ENCODE data around the gene GOLGA8M.
"Not testable (repeated sequence)": the region's sequence is repeated elsewhere in the genome, so short reads cannot be mapped to it uniquely, and the experiment has no call there.

GOLGA8M gene

DNA sequence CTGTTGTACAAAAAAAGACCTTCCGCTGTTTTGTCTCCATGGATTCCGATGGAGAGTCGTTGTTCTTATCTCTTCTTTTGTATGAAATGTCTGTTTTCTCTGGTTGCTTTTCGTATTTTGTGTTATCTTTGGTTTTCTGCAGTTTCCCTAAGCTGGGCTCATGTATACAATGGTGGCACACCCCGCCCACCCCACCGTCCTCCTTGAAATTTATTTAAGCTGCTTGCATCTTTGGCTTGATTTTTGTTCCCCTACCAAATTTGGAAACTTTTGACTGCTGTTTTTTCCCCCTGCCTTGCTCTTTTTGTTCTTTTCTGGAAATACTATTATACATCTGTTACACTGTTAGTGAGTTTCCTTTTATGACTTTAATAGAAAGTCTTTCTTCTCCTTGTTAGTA is 47.6 kb downstream of the GOLGA8M start:
- not testable (repeated sequence) for DNase-seq (ENCODE audit: low read depth in 1 of 2, low spot score in 1 of 2)

DNA sequence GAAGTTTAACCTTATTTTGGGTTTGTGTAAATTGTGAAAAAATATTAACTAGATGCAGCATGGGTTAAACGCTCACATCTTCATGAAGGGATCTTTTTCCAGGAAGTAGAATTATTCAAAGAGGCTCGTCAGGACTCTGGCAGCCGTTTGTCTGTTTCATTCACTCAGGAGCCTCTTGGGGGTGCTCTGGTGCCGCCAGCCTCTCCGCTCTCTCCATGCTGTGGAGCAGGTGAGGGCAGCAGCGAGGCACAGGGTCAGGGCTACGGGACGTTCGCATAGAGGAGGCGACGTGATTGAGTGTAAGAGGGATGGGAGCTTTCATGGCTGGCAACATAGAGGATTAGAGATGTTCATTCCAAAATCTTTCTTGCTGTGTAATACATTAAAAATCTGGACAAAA is 48.5 kb downstream of the GOLGA8M start:
- DNase-seq (ENCODE audit: low read depth in 1 of 2, low spot score in 1 of 2), result not testable (repeated sequence)

DNA sequence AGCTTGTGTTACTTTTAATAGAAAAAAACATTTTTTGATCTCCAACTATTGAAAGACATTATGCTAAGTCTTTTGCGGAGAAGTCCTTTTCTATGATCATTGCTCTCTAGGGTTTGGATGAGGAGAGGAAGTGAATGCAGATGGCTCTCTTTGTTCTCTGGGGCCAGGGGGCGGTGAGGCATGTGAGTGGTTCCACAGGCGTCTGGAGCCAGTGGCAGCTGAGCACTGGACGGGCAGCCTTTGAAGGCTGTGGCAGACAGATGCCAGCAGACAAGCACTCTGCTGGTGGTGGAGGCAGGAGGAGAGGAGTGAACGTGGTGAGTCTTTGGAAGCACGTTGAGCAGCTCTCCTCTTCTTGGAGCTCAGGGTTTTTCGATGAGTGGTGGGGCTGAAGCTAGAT is 51.5 kb downstream of the GOLGA8M start:
- not testable (repeated sequence) for DNase-seq (ENCODE audit: low read depth in 1 of 2, low spot score in 1 of 2)

DNA sequence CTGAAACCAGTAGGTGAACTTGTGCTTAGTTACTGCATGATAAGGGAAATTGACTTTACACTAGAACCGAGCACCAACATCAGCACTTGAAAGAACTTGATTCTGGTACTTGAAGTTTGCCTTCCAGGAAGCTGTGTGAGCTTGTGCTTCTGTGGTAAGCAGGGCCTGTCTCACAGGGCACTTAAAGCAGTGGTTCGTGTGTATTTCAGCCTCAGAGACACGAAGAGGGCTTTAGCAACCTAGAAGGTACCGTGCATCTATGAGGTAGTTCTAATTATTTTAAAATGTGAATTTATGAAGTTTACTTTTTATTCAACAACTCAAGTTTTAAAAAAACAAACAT is 56.2 kb downstream of the GOLGA8M start:
- not testable (repeated sequence) for DNase-seq (ENCODE audit: low read depth in 1 of 2, low spot score in 1 of 2)

DNA sequence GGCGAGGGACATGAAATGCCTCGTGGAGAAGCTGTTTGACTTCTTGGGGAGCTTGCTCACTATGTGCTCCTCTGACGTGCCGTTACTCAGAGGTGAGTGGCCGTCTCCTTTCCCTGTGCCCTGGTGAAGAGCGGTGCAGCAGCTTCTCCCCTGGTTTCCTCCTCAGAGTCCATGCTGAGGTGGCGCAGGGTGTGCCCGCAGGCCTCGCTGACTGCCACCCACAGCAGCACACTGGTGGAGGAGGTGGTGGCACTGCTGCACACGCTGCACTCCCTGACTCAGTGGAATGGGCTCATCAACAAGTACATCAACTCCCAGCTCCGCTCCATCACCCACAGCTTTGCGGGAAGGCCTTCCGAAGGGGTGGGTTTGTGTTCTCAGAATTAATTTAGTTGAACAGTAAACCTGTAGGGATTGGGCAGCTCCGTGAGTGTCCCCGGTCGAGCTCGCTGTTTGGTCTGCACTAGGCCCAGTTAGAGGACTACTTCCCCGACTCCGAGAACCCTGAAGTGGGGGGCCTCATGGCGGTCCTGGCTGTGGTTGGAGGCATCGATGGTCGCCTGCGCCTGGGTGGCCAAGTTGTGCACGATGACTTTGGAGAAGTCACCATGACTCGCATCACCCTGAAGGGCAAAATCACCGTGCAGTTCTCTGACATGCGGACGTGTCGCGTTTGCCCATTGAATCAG is 56.7 kb downstream of the GOLGA8M start:
- not testable (repeated sequence) for DNase-seq (ENCODE audit: low read depth in 1 of 2, low spot score in 1 of 2)

DNA sequence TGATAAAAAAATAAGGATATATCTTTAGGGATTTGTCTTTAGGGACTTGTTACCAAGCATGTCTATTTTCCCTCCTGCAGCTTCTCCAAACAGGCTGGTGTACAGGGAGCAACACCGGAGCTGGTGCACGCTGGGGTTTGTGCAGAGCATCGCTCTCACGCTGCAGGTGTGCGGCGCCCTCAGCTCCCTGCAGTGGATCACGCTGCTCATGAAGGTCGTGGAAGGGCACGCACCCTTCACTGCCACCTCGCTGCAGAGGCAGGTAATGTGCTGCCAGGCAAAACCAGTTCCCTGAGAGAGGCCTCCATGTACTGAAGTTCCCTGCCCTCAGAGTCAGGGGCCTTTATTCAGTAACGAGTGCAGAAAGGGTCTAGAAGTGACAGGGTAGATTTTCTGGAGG is 58.0 kb downstream of the GOLGA8M start:
- not testable (repeated sequence) for DNase-seq (ENCODE audit: low read depth in 1 of 2, low spot score in 1 of 2)

DNA sequence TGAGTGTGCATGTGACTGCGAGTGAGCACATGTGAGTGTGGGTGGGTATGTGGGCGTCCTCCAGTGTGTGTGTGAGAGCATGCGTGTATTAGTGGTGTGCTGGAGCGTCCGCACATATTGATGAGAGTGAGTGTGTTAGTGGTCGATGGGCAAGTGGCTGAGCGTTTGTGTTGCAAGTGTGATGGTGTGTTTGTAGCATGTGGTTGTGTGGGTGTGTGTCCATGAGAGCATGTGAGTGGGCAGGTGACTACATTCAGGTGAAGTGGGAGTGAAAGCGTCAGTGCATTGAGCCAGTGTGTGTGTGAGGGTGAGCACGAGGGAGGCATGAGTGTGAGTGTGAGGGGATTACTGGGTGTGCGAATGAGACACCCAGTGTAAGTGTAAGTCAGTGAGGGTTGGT is 59.7 kb downstream of the GOLGA8M start:
- not testable (repeated sequence) for DNase-seq (ENCODE audit: low read depth in 1 of 2, low spot score in 1 of 2)

Data from activated CD4-positive, alpha-beta T cell treated with anti-CD3 and anti-CD28 coated beads, Interleukin-2, amount 50 U/mL, for 24 hours (primary cell).